GM12864 (cell line): ENCODE results near the gene BMPR1B.
"Not testable (repeated sequence)": the region's sequence is repeated elsewhere in the genome, so short reads cannot be mapped to it uniquely, and the experiment has no call there.

Experiments
- DNase-seq: peaks from one replicate; pipeline ENCODE4 v3.0.0-alpha.2; 2011; ENCODE audit warnings: low read depth
- H3K4me3 ChIP-seq: 2 replicates; pipeline ENCODE4 v1.5.1; 2011; ENCODE audit warnings: mild to moderate bottlenecking, low read depth, low read length, control low read depth
- TF ChIP-seq, protein P1 (sequence below): IDR thresholded peaks from 2 replicates; pipeline ENCODE4 v1.5.1; 2011; ENCODE audit warnings: low read depth, mild to moderate bottlenecking, moderate library complexity, low read length, control low read depth, inconsistent platforms; ENCODE audit errors: missing control alignments

Gene BMPR1B

DNA sequence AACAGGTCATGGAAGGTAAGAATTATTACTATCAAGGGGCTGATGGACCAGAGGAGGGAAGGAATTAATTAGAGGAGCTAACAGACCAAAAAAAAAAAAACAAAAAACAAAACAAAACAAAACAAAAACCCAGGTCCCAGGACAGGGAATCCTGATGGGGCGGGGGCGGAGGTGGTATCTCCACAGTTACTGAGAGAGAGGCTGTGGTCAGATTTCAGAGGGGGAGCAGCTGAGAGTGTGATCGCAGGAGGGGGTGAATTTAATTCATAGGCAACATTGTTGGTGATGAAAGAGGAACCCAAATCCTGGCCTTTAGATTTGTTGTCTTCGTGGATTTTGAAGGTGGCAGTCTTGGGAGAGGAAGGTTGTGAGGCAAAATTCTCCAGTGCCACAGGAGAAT is 401.6 kb downstream of the BMPR1B start:
- no peak for DNase-seq
- H3K4me3 ChIP-seq: no peak overlapping the region
- TF ChIP-seq, protein P1, sequence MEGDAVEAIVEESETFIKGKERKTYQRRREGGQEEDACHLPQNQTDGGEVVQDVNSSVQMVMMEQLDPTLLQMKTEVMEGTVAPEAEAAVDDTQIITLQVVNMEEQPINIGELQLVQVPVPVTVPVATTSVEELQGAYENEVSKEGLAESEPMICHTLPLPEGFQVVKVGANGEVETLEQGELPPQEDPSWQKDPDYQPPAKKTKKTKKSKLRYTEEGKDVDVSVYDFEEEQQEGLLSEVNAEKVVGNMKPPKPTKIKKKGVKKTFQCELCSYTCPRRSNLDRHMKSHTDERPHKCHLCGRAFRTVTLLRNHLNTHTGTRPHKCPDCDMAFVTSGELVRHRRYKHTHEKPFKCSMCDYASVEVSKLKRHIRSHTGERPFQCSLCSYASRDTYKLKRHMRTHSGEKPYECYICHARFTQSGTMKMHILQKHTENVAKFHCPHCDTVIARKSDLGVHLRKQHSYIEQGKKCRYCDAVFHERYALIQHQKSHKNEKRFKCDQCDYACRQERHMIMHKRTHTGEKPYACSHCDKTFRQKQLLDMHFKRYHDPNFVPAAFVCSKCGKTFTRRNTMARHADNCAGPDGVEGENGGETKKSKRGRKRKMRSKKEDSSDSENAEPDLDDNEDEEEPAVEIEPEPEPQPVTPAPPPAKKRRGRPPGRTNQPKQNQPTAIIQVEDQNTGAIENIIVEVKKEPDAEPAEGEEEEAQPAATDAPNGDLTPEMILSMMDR: no peak

DNA sequence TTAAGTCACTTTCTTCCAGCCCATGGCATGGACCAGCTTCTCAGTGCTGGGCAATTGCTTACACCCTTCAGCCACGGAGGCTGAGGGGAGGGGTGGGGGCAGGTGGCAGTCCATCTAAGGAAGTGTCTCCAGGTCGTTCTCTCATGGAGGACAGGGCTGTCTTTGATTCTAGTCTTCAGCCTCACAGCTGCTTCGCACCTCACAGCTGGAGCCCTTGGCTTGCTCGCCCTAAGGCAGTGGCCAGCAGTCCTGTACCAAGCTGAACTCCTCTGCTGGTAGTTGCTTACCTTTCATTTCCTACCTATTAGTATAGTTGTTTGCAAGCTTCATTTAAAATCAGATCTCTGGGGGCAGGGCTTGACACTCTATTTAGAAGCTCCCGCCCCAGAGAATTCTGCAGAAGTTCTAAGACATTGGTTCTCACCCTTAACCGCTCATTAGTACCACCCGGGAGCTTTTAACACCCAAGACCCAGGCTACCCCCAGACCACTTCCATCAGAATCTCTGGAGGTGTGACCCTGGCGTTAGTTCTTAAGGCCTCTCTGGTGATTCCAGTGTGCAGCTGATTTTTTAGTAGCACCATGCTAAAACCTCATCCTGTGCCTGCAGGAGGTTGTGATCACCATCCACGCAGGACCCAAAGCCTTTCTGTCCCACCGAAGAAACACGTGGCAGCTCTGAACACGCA is 404.2 kb downstream of the BMPR1B start:
- TF ChIP-seq, protein P1: no peak
- no peak for DNase-seq
- H3K4me3 ChIP-seq: no peak overlapping the region

- H3K4me3 ChIP-seq: no peak overlapping the region
- TF ChIP-seq, protein P1: no peak
- no peak for DNase-seq
Measured at GRCh38 chr4:95162867-95163266, 405.1 kb downstream of the BMPR1B start.

- H3K4me3 ChIP-seq: no peak overlapping the region
- peak; percentile 21 for DNase-seq
- TF ChIP-seq, protein P1: peak; percentile 42
Measured at GRCh38 chr4:95165926-95166524, 408.3 kb downstream of the BMPR1B start.

DNA sequence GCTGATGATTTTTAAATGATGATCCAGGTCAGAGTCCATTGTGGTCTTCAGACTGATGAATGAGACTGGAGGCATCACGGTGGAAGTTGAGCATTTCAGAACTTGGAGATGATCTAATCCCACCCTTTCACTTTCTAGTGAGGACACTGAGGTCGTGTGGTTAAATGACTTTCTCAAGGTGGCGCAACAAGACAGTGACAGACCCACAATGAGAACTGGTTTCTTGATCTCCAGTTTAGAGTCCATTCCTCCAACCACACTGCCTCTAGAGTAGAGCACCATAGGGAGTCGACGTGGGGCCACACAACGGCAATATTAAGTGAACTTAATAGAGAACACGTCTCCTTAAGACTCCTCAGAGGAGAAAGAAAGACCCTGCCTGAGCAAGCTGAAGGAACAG is 410.1 kb downstream of the BMPR1B start:
- TF ChIP-seq, protein P1: no peak

GRCh38 chr4:95170176-95170575 is 412.4 kb downstream of the BMPR1B start:
- TF ChIP-seq, protein P1: no peak
- H3K4me3 ChIP-seq: no peak overlapping the region
- no peak for DNase-seq

More for the DNA sequence above, 410.1 kb downstream of the BMPR1B start:
- H3K4me3 ChIP-seq: no peak overlapping the region
- no peak for DNase-seq

DNA sequence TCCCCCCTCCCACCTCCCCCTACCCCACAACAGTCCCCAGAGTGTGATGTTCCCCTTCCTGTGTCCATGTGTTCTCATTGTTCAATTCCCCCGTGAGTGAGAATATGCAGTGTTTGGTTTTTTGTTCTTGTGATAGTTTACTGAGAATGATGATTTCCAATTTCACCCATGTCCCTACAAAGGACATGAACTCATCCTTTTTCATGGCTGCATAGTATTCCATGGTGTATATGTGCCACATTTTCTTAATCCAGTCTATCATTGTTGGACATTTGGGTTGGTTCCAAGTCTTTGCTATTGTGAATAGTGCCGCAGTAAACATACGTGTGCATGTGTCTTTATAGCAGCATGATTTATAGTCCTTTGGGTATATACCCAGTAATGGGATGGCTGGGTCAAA is 413.6 kb downstream of the BMPR1B start:
- H3K4me3 ChIP-seq, DNase-seq: not testable (repeated sequence)
